DND-41 (cell line): ENCODE data around the gene RNF39.

Experiments used
- ATAC-seq: fragments of 200-7000 bp; cut with Tn5 transposase; 3 replicates; pipeline ENCODE4 v1.9.1; 2021; ENCODE audit warnings: low read depth; ENCODE audit not compliant: insufficient read depth
- DNase-seq: peaks from one replicate; pipeline ENCODE4 v3.0.0-alpha.2; 2020
- H2AFZ ChIP-seq: 2 replicates; pipeline ENCODE4 v1.6.0; 2012; ENCODE audit warnings: low read depth, low read length
- H3K27ac ChIP-seq: 2 replicates; pipeline ENCODE4 v1.5.1; 2012; ENCODE audit warnings: low read length, inconsistent platforms
- H3K27me3 ChIP-seq: fragments of 200-600 bp; sonication (generic); 2 replicates; pipeline ENCODE4 v1.6.0; 2012; ENCODE audit warnings: low read length, mild to moderate bottlenecking, inconsistent platforms; ENCODE audit not compliant: insufficient read depth, poor library complexity
- H3K36me3 ChIP-seq: 2 replicates; pipeline ENCODE4 v1.5.1; 2012; ENCODE audit warnings: low read length, inconsistent platforms; ENCODE audit not compliant: insufficient read depth
- H3K4me1 ChIP-seq: 2 replicates; pipeline ENCODE4 v1.5.1; 2012; ENCODE audit warnings: mild to moderate bottlenecking, low read length; ENCODE audit not compliant: insufficient read depth
- H3K4me2 ChIP-seq: 2 replicates; pipeline ENCODE4 v1.6.0; 2012; ENCODE audit warnings: mild to moderate bottlenecking, moderate library complexity, low read length, inconsistent platforms; ENCODE audit not compliant: insufficient read depth
- H3K4me3 ChIP-seq, 2 experiments: fragments of 200-600 bp in 1 of 2; shearing (Covaris generic) in 1 of 2; 2 replicates each; pipeline ENCODE4 v1.5.1; 2012 to 2016; ENCODE audit warnings: inconsistent platforms in 2 of 2, low read length in 2 of 2, mild to moderate bottlenecking in 2 of 2, low read depth in 1 of 2, moderate library complexity in 1 of 2
- H3K79me2 ChIP-seq: 2 replicates; pipeline ENCODE4 v1.6.0; 2012; ENCODE audit warnings: low read length, inconsistent platforms; ENCODE audit not compliant: insufficient read depth
- H3K9ac ChIP-seq: 2 replicates; pipeline ENCODE4 v1.6.0; 2012; ENCODE audit warnings: low read depth, mild to moderate bottlenecking, inconsistent platforms, low read length, moderate library complexity
- H3K9me3 ChIP-seq: 2 replicates; pipeline ENCODE4 v1.5.1; 2012; ENCODE audit warnings: low read length, moderate library complexity, mild to moderate bottlenecking, inconsistent platforms; ENCODE audit not compliant: insufficient read depth, severe bottlenecking
- H4K20me1 ChIP-seq: 2 replicates; pipeline ENCODE4 v1.6.0; 2012; ENCODE audit warnings: low read length; ENCODE audit not compliant: insufficient read depth
- EZH2 ChIP-seq: IDR thresholded peaks from 3 replicates; pipeline ENCODE4 v1.6.1; 2012; ENCODE audit warnings: borderline replicate concordance, low read depth, mild to moderate bottlenecking, moderate library complexity, low read length, inconsistent platforms; ENCODE audit not compliant: severe bottlenecking
- TF ChIP-seq, protein P1 (sequence below): IDR thresholded peaks from 2 replicates; pipeline ENCODE4 v1.5.1; 2012; ENCODE audit warnings: borderline replicate concordance, low read length, moderate library complexity, mild to moderate bottlenecking; ENCODE audit not compliant: poor library complexity, severe bottlenecking; ENCODE audit errors: extremely low read depth

Gene RNF39

DNA sequence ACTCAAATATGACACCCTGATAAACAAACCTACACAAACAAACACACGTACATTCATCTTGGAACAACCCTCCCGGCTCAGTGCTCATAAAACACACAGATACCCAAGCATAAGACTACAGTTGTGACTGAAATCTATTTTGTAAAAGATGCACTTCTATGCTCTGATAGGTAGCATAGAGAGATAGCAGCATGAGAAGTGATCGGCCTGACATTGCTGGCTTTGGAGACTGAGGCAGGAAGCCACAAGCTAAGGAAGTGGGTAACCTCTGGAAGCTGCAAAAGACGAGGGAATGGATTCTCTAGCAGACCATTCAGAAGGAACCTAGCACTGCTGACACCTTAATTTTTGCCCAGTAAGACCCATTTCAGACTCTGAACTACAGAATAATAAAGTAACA lies 1.6 kb upstream of the RNF39 start:
- Histone ChIP-seq H3K27ac (peak overlapping the region; percentile 73), H3K79me2 (no peaks in the 10 kb centered on the region), H3K9ac (peak overlapping the region; percentile 19; the same call in 1 of the 2 replicates), H3K9me3 (no peaks in the 10 kb centered on the region), H2AFZ (peak overlapping the region; percentile 48), H3K4me2 (peak overlapping the region; percentile 43), H3K4me3 (no peak overlapping the region), H4K20me1 (no peaks in the 10 kb centered on the region), H3K36me3 (no peaks in the 10 kb centered on the region), H3K4me1 (peaks cover 36% of the 10 kb centered on the region), H3K27me3 (no peaks in the 10 kb centered on the region)
- DNase-seq, result peak; percentile 65
- peak; percentile 95 for ATAC-seq
- TF ChIP-seq, protein P1, sequence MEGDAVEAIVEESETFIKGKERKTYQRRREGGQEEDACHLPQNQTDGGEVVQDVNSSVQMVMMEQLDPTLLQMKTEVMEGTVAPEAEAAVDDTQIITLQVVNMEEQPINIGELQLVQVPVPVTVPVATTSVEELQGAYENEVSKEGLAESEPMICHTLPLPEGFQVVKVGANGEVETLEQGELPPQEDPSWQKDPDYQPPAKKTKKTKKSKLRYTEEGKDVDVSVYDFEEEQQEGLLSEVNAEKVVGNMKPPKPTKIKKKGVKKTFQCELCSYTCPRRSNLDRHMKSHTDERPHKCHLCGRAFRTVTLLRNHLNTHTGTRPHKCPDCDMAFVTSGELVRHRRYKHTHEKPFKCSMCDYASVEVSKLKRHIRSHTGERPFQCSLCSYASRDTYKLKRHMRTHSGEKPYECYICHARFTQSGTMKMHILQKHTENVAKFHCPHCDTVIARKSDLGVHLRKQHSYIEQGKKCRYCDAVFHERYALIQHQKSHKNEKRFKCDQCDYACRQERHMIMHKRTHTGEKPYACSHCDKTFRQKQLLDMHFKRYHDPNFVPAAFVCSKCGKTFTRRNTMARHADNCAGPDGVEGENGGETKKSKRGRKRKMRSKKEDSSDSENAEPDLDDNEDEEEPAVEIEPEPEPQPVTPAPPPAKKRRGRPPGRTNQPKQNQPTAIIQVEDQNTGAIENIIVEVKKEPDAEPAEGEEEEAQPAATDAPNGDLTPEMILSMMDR, result no peak
- TF ChIP-seq EZH2, result no peak

DNA sequence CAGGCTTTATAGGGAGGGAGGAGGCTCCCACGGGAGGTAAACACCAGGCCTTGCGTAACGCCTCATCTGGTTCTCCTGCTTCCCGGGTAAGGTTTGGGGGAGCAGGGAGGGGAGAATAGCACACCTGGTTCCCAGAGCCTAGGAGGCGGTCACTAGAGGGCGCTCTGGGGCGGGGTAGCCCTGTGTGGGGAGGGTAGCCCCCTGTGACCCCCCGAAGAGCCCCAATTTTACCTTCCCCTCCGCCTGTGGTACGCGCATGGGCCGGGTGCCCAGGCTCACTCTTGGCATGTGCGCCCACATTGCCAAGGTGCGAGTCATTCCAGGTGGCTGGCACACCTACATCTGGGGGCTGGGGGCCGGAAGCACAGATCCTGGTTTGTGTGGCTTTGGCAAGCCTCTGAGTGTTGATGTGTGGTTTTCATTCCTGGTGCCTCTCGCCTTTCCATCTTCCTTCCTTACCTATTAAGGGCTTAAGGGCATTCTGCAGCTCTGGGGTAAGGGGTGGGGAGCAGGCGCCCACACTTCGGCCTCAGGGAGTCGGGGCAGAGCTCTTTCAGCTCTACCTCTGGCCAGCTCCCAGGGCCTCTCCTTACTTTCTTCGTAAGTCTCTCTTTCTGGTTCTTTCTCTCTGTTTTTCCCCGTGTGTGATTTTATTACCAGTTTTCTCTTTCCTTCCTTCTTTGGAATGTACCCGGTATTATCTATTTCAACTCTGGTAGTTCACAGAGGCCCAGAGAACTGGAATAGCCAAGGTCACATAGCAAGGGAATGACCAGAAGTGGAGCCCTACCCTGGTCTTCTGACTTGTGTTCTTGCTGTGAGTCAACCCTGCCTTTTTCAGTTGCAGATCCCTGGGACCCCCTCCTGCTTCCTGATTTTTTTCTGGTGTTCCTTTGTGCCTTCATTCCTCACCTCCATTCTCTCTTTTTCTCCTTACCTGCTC lies 492 bp upstream of the RNF39 start:
- DNase-seq (no peak), ATAC-seq (no peak)
- no peaks in the 10 kb centered on the region for H3K27me3 ChIP-seq
- no peaks in the 10 kb centered on the region for H3K79me2 ChIP-seq
- H3K9ac ChIP-seq, result 0 out of 2 replicates have a peak overlapping the region, but pooled peaks have one; percentile 3
- H3K4me1 ChIP-seq, result peaks cover 36% of the 10 kb centered on the region
- H2AFZ ChIP-seq, result no peak overlapping the region
- H3K9me3 ChIP-seq, result no peaks in the 10 kb centered on the region
- TF ChIP-seq, protein P1, result peak; percentile 49
- TF ChIP-seq EZH2, result no peak
- H3K36me3 ChIP-seq, result no peaks in the 10 kb centered on the region
- peak overlapping the region; percentile 73 for H3K27ac ChIP-seq
- H4K20me1 ChIP-seq, result no peaks in the 10 kb centered on the region; the same call in 1 of the 2 replicates
- no peak overlapping the region for H3K4me2 ChIP-seq
- H3K4me3 ChIP-seq, result no peak overlapping the region

DNA sequence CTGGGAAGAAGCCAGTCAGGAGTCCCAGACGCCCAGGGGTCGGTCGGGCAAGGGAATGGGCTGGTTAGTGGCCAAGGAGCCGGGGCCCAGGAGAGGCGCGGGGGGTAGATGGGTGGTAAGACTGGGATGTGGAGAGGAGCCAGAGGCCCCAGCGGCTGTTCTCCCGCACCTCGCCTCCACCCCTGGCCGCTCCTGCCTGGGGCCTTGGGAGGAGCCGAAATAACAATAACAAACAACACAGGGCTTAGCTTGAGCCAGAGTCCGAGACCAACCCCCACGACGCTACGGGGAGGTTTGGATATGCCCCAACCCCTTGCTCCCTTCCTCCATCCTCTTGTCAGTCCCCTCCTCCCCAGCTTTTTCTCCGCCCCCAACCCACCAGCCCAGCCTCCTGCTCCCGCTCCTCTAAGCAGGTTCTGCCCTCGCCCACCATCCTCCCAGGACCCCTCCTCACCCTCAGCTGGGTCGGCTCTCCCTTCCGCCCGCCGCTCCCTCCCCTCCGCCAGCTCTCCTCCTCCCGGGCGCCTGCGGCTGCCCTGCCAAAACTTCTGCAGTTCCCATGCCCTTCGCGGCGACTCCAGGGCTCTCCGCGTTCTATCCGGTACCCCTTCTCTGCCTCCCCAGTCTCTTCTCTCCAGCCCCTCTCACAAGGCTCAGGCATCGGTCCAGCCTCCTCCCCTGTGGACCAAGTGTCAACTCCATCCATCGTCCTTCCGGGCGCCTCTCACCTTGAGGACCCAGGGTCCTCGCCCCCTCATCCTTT lies 1.1 kb downstream of the RNF39 start:
- DNase-seq, result no peak
- no peak for ATAC-seq
- H2AFZ ChIP-seq, result no peak overlapping the region

More for the DNA sequence above, 1.1 kb downstream of the RNF39 start:
- TF ChIP-seq, protein P1, result no peak
- no peak for TF ChIP-seq EZH2
- Histone ChIP-seq H3K9ac (no peak overlapping the region), H4K20me1 (no peaks in the 10 kb centered on the region; the same call in 1 of the 2 replicates), H3K36me3 (peaks cover 10% of the 10 kb centered on the region), H3K79me2 (no peaks in the 10 kb centered on the region), H3K27me3 (no peaks in the 10 kb centered on the region), H3K4me1 (peaks cover 36% of the 10 kb centered on the region), H3K9me3 (no peaks in the 10 kb centered on the region), H3K27ac (no peak overlapping the region), H3K4me3 (no peak overlapping the region), H3K4me2 (no peak overlapping the region)
